Natural killer cell treated with Interleukin-12 subunit alpha and Interleukin-12 subunit beta and Interleukin-15 and Interleukin-18, amount 100 ng/mL, for 72 hours (primary cell): ENCODE measurements around the gene GALNS. TPM values are rescaled to one million over a fixed set of nuclear protein-coding genes. Genes with fewer than 3 reads are reported as not detected.

Experiments
- ATAC-seq, 2 donors: fragments of 150-1000 bp; cut with Tn5 transposase in 1 of 2; sonication (Bioruptor Pico), chemical (Tn5 transposase) in 1 of 2; 2 replicates each; pipeline ENCODE4 v1.10.0; 2021
- DNase-seq: peaks from one replicate; pipeline ENCODE4 v3.0.0; 2022; ENCODE audit warnings: low spot score
- H3K27ac Mint-ChIP-seq, 2 donors: 1 replicate in 1 of 2; 2 replicates in 1 of 2; pipeline ENCODE4 v1.8.0; 2022; ENCODE audit warnings: mixed read lengths in 2 of 2, mild to moderate bottlenecking in 1 of 2, moderate library complexity in 1 of 2
- H3K27me3 Mint-ChIP-seq, 2 donors: 1 replicate in 1 of 2; 2 replicates in 1 of 2; pipeline ENCODE4 v1.8.0; 2022; ENCODE audit warnings: mixed read lengths in 2 of 2
- H3K36me3 Mint-ChIP-seq: one replicate; pipeline ENCODE4 v1.8.0; 2022; ENCODE audit warnings: mixed read lengths
- H3K4me1 Mint-ChIP-seq, 2 donors: 1 replicate in 1 of 2; 2 replicates in 1 of 2; pipeline ENCODE4 v1.8.0; 2022; ENCODE audit warnings: low read depth in 2 of 2, mixed read lengths in 2 of 2, mild to moderate bottlenecking in 1 of 2
- H3K4me3 Mint-ChIP-seq: one replicate; pipeline ENCODE4 v1.8.0; 2022; ENCODE audit warnings: mixed read lengths
- H3K9me3 Mint-ChIP-seq: 2 replicates; pipeline ENCODE4 v1.8.0; 2022; ENCODE audit warnings: mixed read lengths
- total RNA-seq, 2 donors: library from RNA; stranded (reverse); gene quantifications; one replicate each; pipeline ENCODE4 v1.2.3, GENCODE V29; 2022

Gene GALNS
- total RNA-seq, 2 donors from 2014 or later = 27.3 to 46.3 TPM

GRCh38 chr16:88874938-88875599, 18.3 kb upstream of the GALNS start:
- H3K4me3 Mint-ChIP-seq = no peak overlapping the region
- H3K27me3 Mint-ChIP-seq = peaks cover 0 to 5% of the 10 kb centered on the region in 2 donors
- DNase-seq (no peak), ATAC-seq (no peak)
- no peaks in the 10 kb centered on the region for H3K9me3 Mint-ChIP-seq
- H3K27ac Mint-ChIP-seq = no peak overlapping the region
- H3K4me1 Mint-ChIP-seq = peaks cover 0 to 4% of the 10 kb centered on the region in 2 donors
- no peaks in the 10 kb centered on the region for H3K36me3 Mint-ChIP-seq

- Mint-ChIP-seq H3K9me3 (no peaks in the 10 kb centered on the region), H3K27me3 (peaks cover 0 to 8% of the 10 kb centered on the region in 2 donors), H3K36me3 (no peaks in the 10 kb centered on the region), H3K4me1 (peaks cover 0 to 4% of the 10 kb centered on the region in 2 donors), H3K4me3 (no peak overlapping the region), H3K27ac (no peak overlapping the region)
- ATAC-seq (no peak), DNase-seq (no peak)
These were observed 16.0 kb upstream of the GALNS start for GRCh38 chr16:88872650-88873331.

- Mint-ChIP-seq H3K4me3 (no peak overlapping the region), H3K4me1 (peaks cover 0 to 4% of the 10 kb centered on the region in 2 donors), H3K9me3 (no peaks in the 10 kb centered on the region), H3K36me3 (no peaks in the 10 kb centered on the region), H3K27ac (no peak overlapping the region), H3K27me3 (peaks cover 0 to 8% of the 10 kb centered on the region in 2 donors)
- ATAC-seq (no peak), DNase-seq (no peak)
These were observed 15.1 kb upstream of the GALNS start for GRCh38 chr16:88871730-88872416.

GRCh38 chr16:88871349-88871702, 14.6 kb upstream of the GALNS start:
- Mint-ChIP-seq H3K27ac (no peak overlapping the region), H3K27me3 (peaks cover 0 to 8% of the 10 kb centered on the region in 2 donors), H3K4me1 (peaks cover 0 to 4% of the 10 kb centered on the region in 2 donors), H3K36me3 (no peaks in the 10 kb centered on the region), H3K4me3 (no peak overlapping the region), H3K9me3 (no peaks in the 10 kb centered on the region)
- DNase-seq (no peak), ATAC-seq (no peak)

GRCh38 chr16:88870608-88871348, 14.0 kb upstream of the GALNS start:
- Mint-ChIP-seq H3K36me3 (no peaks in the 10 kb centered on the region), H3K4me1 (peaks cover 0 to 4% of the 10 kb centered on the region in 2 donors), H3K27me3 (peaks cover 0 to 8% of the 10 kb centered on the region in 2 donors), H3K27ac (no peak overlapping the region), H3K9me3 (no peaks in the 10 kb centered on the region), H3K4me3 (no peak overlapping the region)
- ATAC-seq (no peak), DNase-seq (no peak)

GRCh38 chr16:88869673-88869980, 12.9 kb upstream of the GALNS start:
- ATAC-seq (no peak), DNase-seq (no peak)
- Mint-ChIP-seq H3K4me3 (no peak overlapping the region), H3K27me3 (peaks cover 0 to 8% of the 10 kb centered on the region in 2 donors), H3K36me3 (no peaks in the 10 kb centered on the region), H3K4me1 (peaks cover 0 to 4% of the 10 kb centered on the region in 2 donors), H3K9me3 (no peaks in the 10 kb centered on the region), H3K27ac (no peak overlapping the region)

GRCh38 chr16:88868974-88869672, 12.4 kb upstream of the GALNS start:
- no peaks in the 10 kb centered on the region for H3K9me3 Mint-ChIP-seq
- H3K27me3 Mint-ChIP-seq = peaks cover 0 to 8% of the 10 kb centered on the region in 2 donors
- H3K27ac Mint-ChIP-seq = no peak overlapping the region
- DNase-seq (no peak), ATAC-seq (no peak)
- H3K4me3 Mint-ChIP-seq = no peak overlapping the region
- no peaks in the 10 kb centered on the region for H3K36me3 Mint-ChIP-seq
- H3K4me1 Mint-ChIP-seq = peaks cover 0 to 4% of the 10 kb centered on the region in 2 donors

GRCh38 chr16:88867581-88868246, 11.0 kb upstream of the GALNS start:
- no peak overlapping the region for H3K4me3 Mint-ChIP-seq
- no peak overlapping the region for H3K27ac Mint-ChIP-seq
- H3K36me3 Mint-ChIP-seq = no peaks in the 10 kb centered on the region
- no peaks in the 10 kb centered on the region for H3K9me3 Mint-ChIP-seq
- H3K4me1 Mint-ChIP-seq = peaks cover 0 to 4% of the 10 kb centered on the region in 2 donors
- no peak for DNase-seq
- H3K27me3 Mint-ChIP-seq = peaks cover 0 to 8% of the 10 kb centered on the region in 2 donors
- no peak for ATAC-seq

GRCh38 chr16:88866151-88866920, 9.6 kb upstream of the GALNS start, which contains the start of gene PABPN1L:
PABPN1L (minus strand) TSS chr16:88866660; CDS start chr16:88866606, 54 bp downstream.
- H3K4me3 Mint-ChIP-seq = no peak within 1 kb of the TSS
- no peaks in the 10 kb centered on the region for H3K36me3 Mint-ChIP-seq
- ATAC-seq = no peak
- peaks cover 0 to 4% of the 10 kb centered on the region in 2 donors for H3K4me1 Mint-ChIP-seq
- no peak within 1 kb of the TSS for H3K27ac Mint-ChIP-seq
- no peaks in the 10 kb centered on the region for H3K9me3 Mint-ChIP-seq
- H3K27me3 Mint-ChIP-seq = peaks cover 0 to 6% of the 10 kb centered on the region in 2 donors
- DNase-seq = no peak

GRCh38 chr16:88865742-88866141, 9.0 kb upstream of the GALNS start:
- DNase-seq (no peak), ATAC-seq (no peak)
- H3K27me3 Mint-ChIP-seq = peaks cover 0 to 3% of the 10 kb centered on the region in 2 donors
- no peaks in the 10 kb centered on the region for H3K36me3 Mint-ChIP-seq
- H3K27ac Mint-ChIP-seq = no peak overlapping the region
- no peak overlapping the region for H3K4me3 Mint-ChIP-seq
- H3K9me3 Mint-ChIP-seq = no peaks in the 10 kb centered on the region
- no peaks in the 10 kb centered on the region for H3K4me1 Mint-ChIP-seq

- H3K4me1 Mint-ChIP-seq = no peaks in the 10 kb centered on the region
- no peak overlapping the region for H3K27ac Mint-ChIP-seq
- no peaks in the 10 kb centered on the region for H3K9me3 Mint-ChIP-seq
- DNase-seq = no peak
- H3K27me3 Mint-ChIP-seq = peaks cover 0 to 3% of the 10 kb centered on the region in 2 donors
- no peak for ATAC-seq
- no peaks in the 10 kb centered on the region for H3K36me3 Mint-ChIP-seq
- H3K4me3 Mint-ChIP-seq = no peak overlapping the region
These were observed 8.6 kb upstream of the GALNS start for GRCh38 chr16:88865310-88865709.

- DNase-seq (no peak), ATAC-seq (peak in 1 of 2 donors; percentile 15)
- peaks cover 0 to 3% of the 10 kb centered on the region in 2 donors for H3K27me3 Mint-ChIP-seq
- H3K4me3 Mint-ChIP-seq = no peak overlapping the region
- H3K9me3 Mint-ChIP-seq = no peaks in the 10 kb centered on the region
- H3K4me1 Mint-ChIP-seq = no peaks in the 10 kb centered on the region
- no peak overlapping the region for H3K27ac Mint-ChIP-seq
- no peaks in the 10 kb centered on the region for H3K36me3 Mint-ChIP-seq
These were observed 7.8 kb upstream of the GALNS start for GRCh38 chr16:88864521-88864920.
